Stimulated activated CD8-positive, alpha-beta memory T cell treated with anti-CD3 and anti-CD28 coated beads, Interleukin-7, amount 100 ng/mL, for 1 hour (primary cell): ENCODE measurements around the gene USP48.
"Not testable (repeated sequence)": the region's sequence is repeated elsewhere in the genome, so short reads cannot be mapped to it uniquely, and the experiment has no call there.

Experiments used
- DNase-seq, 2 donors: peaks; one replicate each; pipeline ENCODE4 v3.0.0-alpha.2; 2020; ENCODE audit warnings: low read depth in 2 of 2

USP48 gene, protein sequence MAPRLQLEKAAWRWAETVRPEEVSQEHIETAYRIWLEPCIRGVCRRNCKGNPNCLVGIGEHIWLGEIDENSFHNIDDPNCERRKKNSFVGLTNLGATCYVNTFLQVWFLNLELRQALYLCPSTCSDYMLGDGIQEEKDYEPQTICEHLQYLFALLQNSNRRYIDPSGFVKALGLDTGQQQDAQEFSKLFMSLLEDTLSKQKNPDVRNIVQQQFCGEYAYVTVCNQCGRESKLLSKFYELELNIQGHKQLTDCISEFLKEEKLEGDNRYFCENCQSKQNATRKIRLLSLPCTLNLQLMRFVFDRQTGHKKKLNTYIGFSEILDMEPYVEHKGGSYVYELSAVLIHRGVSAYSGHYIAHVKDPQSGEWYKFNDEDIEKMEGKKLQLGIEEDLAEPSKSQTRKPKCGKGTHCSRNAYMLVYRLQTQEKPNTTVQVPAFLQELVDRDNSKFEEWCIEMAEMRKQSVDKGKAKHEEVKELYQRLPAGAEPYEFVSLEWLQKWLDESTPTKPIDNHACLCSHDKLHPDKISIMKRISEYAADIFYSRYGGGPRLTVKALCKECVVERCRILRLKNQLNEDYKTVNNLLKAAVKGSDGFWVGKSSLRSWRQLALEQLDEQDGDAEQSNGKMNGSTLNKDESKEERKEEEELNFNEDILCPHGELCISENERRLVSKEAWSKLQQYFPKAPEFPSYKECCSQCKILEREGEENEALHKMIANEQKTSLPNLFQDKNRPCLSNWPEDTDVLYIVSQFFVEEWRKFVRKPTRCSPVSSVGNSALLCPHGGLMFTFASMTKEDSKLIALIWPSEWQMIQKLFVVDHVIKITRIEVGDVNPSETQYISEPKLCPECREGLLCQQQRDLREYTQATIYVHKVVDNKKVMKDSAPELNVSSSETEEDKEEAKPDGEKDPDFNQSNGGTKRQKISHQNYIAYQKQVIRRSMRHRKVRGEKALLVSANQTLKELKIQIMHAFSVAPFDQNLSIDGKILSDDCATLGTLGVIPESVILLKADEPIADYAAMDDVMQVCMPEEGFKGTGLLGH

DNA sequence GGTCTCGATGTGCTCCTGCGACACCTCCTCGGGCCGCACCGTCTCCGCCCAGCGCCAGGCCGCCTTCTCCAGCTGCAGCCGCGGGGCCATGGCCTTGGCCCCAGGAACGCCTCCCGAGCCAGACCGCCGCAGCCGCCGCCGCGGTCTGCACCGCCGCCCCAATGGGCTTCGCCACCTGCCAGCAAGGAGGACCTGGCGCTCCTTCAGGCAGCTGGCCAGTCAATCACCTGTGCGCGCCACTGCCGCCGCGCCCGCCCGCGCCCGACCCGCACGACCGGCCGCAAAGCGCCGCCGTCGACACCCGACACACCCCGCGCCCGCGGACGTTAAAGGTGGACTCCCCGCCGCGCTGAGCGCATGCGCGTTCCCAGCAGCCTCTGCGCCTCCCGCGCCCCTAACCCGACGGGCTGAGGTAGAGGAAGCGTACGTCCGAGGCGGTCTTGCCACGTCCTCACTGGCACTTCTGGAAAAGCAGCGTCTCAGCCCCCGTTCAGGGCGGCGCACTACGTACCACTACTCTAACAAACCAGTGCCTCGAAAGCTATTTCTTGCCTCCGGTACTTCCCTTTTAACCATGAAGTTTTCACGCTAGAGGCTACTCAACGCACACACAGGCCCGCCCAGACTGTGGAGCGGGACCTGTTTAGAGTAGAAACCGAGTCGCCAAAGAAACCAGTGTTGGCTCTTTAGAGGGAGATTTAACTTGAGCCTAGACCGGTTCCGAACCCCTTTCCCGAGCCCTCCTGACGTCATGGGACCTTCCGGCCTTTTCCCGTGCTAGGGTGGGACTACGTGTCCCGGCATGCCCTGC, at the start of gene USP48:
TSS of gene USP48 (minus strand) at position 282 of the 811 bp plus-strand sequence. CDS start at position 90, 192 bp downstream.
- DNase-seq: peak; percentile 89 to 91

DNA sequence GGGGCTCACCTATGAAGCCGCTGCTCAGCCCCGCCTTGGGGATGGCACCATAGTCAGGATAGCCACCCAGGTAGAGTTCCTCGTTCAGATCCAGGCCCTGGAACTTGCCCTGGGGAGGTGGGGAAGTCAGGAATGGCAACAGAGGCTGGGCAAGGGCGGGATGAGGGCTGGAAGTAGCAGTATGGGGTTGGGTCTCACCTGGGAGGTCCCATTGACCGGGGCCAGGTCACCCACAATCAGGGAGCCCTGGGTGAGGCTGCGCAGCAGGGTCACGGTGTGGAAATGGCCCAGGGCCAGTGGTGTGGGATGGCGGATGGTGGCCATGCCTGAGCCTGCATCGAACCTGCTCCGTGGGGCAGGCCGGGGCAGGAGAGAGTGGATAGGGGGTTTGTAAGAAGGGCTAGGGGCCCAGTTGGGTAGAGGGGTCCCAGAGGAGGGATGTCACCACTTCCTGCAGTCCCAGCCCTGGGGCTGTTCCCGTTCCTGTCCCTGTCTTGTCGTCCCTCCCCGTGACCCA, 48.6 kb upstream of the USP48 start:
- no peak for DNase-seq

DNA sequence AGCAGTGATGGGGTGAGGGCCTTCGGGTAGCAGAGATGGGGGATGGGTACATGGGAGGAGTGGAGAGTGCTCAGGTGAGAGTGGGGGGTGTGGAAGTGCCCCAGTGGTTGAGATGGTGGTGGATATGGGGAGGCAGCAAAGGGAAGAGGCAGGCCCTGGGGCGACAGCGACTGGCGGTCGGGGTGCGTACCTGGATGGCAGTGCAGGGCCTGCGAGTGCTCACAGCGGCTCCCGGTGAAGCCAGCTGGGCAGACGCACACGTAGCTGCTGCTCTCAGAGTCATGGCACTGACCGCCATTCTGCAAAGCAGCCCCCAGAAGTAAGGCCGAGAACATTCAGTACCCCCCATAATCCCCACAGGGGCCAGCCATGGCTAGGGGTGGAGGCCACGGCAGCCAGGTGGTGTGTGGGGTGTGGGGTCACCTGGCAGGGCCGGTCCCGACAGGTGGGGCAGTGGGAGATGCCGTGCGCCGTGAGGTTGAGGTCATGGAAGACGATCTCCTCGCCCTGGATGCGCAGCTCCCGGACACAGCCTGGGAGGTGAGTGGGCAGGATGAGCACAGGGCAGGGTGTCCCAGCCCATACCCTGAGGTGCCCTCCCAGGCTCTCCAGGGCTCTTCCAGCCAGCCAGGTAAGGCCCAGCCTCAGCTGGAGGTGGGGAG, 48.0 kb upstream of the USP48 start:
- DNase-seq: no peak

DNA sequence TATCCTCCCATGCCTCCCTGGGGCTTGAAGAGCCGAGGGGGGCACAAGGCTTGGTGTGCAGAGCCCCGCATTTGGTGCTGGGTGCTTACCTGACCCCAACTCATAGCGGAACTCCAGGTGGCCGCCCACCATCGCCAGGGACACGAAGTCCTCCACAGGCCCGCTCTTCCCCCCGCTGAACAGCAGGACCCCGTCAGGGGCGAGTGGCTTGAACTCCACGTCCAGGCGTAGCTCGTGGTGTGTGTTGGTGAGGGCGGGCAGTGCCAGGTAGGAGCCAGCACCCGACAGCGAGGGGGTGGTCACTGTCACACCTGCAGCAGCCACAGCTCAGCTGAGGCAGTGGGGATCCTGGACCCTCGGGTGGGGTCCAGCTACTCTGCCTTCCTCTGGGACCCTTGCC, 46.3 kb upstream of the USP48 start:
- DNase-seq: no peak

DNA sequence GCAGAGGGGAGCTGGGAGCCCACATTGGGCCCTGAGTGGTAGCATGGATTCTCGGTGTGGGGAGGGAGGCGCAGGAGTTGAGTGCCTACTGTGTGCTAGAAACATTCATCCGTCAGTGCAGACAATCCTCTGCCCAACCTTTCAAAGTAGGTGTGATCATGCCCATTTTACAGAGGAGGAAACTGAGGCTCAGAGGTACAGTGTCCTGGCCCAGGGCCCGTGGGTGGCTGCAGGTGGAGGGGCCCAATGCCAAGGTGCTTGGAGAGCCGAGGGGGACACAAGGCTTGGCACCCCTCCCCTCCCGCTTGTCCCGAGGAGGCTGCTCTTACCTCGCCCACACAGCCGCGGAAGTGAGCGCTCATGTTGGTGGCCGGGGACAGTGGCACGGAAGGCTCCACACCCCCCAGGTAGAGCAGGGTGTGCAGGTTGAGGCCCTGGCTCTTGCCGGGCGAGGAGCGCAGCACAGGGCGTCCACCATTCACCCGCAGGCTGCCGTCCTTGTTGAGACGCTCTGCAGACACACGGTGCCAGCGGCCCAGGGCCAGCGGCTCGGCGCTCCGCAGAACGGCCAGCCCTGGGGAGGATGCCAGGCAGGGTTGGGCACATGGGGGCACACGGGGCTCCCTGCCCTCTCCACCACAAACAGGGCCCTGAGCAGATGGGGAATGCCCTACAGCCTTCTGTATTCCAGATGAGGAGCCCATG, 45.7 kb upstream of the USP48 start:
- DNase-seq: no peak

DNA sequence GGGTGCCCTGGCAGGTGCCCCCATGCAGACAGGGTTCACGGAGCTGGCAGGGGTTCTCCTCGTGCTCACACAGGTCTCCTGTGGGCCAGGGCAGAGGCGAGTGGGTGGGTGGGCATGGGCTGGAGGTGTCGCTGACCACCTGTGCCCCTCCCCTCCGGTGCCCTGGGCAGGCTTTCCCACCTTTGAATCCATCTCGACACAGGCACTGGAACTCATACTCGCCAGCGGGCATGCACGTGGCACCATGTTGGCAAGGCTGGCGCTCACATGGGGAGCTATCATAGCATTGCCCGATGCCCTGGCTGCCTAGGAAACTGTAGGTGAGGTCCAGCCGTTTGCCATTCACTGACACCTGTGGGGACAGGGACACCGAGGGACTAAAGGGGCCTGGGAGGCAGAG, 45.1 kb upstream of the USP48 start:
- no peak for DNase-seq

DNA sequence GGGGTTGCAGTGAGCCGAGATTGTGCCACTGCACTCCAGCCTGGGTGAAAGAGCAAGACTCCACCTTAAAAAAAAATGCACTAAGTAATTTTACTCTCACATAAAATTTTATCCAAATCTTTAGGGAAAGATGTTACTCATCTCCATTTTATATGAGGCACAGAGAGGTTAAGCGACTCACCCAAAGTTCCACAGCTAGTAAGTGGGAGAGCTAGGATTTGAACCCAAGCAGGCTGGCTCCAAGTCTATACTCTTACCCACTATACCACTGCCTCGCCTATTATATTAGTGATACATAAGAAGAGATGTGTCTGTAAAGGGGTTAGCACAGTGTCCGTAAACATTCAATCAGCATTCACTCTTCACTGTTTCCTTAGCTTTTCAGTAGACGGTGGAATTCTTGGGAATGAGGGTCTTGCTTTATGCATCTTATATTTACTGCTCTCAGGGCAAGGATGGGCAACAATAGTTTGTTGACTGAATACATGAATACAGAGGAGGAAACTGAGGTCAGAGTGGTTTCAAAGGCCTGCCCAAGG, 44.3 kb upstream of the USP48 start:
- DNase-seq: no peak

DNA sequence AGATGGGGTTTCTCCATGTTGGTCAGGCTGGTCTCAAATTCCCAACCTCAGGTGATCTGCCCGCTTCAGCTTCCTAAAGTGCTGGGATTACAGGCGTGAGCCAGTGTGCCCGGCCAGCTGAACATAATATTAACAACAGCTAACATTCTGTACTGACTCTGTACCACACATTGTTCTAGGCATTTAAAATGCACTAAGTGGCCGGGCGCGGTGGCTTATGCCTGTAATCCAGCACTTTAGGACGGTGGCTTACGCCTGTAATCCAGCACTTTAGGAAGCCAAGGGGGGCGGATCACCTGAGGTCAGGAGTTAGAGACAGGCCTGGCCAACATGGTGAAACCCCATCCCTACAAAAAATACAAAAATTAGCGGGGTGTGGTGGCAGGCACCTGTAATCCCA, 43.7 kb upstream of the USP48 start:
- DNase-seq: not testable (repeated sequence)

DNA sequence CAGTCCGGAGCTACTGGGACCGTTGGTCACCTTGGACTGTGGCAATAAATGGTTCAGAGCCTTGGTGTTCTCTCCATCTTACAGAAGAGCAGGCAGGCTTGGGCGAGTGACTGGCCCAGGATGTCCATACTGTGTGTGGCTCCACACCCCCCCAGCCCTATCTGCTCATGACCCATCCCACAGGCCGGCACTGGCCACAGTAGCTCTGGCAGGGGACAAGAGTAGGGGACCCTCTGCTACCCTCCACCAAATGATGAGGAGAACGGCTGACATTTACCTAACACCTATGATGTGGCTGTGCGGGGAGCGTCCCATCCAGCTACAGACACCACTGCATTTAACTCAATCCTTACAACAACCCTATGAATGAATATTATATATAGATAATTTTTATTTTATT, 42.4 kb upstream of the USP48 start:
- DNase-seq: no peak

DNA sequence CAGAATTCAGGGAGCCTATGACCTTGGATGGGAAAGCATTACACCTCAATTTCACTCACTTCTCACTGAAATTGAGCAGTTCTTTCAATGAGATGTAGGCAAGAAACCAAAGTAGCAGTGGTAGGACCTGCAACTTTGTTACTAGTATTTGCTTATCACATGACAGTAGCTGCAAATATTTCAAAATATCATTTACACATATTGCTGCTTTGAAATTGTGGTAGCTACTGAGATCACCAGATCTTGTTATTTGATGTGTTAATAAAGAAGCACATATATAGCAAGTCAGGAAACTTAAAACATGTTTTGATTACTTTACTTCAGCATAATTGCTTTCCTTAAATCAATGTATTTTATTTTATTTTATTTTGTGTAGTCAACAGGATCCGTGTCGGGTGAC, 42.0 kb upstream of the USP48 start:
- no peak for DNase-seq

DNA sequence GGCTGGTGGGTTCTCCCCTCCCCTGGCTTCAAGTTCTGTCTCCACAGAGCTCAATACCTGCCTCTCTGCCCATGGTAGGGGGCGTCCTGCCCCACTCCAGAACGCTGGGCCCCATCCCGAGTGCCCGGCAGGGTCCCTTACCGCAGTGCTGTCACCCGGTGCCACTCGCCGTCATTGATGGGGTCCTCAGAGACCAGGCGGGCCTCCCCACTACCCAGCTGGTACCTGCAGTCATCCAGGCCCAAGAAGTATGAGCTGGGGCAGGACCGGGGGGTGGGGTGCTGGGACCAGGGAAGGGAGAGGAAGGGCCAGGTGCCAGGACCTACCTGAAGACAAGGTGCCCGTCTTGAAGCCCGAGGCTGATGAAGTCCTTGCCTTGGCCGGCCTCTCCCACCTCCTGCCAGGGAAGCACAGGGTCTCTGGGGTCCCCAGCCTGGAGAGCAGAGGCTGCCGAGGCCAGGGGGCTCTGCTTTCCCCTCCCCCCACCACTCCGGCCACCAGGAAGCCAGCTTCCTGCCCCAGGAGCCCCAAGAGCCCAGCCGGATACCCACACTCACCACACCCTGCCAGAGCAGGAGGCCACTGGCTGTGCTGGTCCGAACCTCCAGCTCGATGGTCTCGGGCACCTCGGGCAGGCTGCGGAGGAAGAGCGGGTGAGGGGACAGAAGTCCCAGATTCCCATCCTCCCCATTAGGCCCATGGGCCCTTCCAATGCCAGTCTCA, 41.2 kb upstream of the USP48 start:
- DNase-seq: no peak

DNA sequence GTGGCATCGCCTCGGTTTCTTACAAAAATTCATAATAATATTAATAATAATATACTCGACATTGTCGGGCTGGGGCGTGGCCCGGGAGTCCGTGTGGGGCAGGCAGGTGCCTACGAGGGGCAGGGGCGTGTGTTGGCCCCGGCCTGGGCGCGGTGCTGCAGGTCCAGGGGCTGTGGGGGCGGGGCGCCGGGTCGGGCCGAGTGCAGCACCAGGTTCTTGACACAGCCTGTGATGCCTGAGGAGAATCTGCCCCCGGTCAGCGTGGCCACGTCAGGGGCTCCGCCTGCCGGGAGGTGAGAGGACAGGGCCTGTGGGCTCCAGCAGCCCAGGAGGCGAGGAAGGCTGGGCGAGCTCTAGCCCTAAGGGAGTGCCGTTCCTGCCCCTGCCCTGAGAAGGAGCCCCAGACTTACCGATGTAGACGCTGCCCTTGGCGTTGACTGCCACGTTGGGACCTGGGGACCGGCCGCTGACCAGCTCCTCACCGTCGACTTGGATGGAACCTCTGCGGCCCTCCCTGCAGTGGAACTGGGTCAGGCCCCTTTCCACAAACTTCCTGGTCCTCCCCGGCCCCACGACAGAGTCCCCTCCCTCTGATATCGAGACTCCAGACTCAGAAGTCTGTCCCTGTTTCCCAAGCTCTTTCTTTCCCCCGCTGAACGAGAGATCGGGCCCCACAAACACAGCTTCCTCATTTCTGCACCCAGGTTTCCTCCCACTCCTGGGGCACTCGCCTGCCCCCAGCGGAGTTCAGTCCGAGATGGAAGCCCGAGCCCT, 40.4 kb upstream of the USP48 start:
- DNase-seq: no peak

DNA sequence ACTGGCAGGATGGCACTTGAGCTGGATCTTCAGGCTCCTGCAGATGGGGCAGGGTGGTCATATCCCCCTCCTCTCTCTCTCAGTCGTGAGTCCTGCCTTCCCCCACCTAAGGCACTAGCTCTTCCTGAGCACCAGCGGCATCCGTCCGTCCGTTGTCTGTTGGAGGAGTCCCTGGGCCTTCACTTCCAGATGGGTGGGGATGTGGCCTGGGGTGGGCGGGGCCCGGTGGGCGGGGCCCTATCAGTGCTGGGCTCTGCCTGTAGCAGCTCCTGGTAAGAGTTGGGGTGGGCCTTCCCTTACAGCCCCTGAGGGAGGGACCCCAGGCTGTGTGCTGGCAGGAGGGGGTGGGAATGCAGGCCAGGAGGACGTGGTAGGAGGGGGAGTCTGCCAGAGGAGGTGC, 39.4 kb upstream of the USP48 start:
- no peak for DNase-seq

DNA sequence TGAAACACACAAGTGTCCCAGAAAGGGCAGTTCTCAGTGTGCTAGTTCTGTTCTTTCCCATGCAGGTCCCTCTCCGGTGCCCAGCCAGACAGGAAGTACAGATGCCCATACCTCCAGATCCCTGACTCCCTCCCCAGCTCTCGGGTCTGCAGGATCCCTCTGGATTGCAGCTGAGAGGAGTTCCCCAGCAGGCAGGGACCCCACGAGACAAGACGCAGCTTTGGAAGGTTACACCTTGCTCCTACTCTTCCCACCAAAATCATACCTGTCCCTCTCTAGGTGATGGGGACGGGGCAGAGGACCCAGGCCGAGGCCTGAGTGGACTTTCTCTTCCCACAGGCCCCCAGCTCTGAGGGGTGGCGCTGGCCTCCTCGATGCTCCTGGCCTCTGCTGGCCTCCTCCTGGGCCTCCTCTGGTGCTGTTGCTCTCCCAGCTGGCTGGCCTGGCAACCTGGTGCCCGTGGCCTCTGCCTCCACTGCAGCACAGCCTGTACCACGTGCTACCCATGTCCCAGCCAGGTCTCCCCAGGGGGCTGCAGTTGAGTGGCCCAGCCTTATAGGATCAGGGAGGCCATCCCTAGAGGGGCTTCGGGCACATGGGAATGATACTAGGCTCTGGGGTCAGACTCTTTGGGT, 38.6 kb upstream of the USP48 start:
- no peak for DNase-seq

DNA sequence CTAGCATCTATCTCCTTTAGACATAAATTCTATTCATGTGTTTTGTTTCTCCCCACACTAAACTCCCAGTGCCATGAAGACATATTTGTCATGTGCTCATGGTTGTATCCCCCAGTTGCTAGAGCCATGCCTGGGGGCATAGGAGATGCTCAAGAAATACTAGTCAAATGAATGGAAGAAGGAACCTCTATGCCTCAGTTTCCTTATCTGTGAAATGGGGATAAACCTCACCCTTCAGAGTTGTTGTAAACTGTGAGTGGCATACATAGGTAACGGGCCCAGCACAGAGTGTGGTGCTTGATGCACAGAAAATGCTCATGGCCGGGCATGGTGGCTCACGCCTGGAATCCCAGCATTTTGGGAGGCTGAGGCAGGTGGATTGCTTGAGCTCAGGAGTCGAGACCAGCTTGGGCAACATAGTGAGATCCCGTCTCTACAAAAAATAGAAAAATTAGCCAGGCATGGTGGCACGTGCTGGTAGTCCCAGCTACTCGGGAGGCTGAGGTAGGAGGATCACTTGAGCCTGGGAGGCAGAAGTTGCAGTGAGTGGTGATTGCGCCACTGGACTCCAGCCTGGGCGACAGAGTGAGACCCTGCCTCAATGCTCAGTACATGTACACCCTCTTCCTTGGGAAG, 37.8 kb upstream of the USP48 start:
- DNase-seq: no peak

DNA sequence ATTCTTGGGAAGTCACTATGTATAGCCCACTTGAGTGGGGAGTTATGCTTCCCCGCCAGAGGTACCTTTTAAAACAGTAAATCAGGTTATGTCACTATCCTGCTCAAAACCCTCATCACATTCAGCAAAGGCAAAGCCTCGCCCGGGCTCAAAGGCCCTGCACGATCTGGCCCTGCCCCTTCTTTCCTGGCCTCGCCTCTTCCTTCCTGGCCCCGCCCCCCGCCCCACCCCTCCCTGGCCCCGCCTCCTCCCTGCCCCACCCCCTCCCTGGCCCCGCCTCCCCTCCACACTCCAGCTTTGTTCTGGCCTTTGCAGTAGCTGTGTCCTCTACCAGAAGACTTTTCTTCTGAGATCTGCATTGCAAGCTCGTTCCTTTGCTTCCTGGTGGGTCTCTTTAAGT, 35.7 kb upstream of the USP48 start:
- DNase-seq: no peak

DNA sequence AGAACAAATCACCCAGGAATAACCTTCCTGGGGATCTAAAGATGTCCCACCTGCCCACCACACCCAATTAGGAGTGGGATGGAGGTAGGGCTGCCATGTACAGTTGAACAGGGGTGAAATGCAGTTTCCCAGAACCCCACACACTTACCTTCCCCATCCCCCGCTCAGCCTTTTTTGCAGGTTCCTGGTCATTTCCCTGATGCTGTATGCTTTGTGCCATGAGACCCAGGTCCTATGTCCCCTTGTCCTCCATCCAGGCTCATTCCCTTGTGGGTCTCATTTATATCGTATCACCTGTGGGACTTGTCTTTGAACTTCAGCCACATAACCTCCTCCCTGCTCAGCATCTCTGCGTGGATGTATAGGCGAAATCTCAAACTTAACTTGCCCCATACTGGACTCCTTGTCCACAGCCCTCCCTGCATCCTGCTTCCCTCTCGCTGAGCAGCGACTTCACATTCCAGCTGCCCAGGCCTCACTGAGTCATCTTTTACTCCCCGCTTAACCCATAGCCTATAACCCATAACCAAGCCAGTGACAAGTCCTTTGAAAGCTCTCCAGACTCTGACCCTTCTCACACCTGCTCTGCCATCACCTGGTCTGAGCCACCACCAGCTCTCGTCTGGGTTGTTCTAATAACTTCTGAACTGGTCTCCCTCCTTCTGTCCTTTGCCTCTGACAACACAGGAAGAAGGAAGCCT, 33.8 kb upstream of the USP48 start:
- DNase-seq: no peak
